C4-2B (cell line): ENCODE measurements around the gene PLIN1.

Experiments used
- H3K27ac ChIP-seq: fragments of 450-650 bp; 2 replicates; pipeline ENCODE4 v1.5.1; 2017
- CTCF ChIP-seq: fragments of 450-650 bp; conservative IDR thresholded peaks from 2 replicates; pipeline ENCODE4 v1.5.1; 2017; ENCODE audit warnings: mild to moderate bottlenecking
- ZFX ChIP-seq: fragments of 450-650 bp; IDR thresholded peaks from 2 replicates; pipeline ENCODE4 v1.6.1; 2017

The PLIN1 gene

GRCh38 chr15:89671687-89672086, 7.5 kb downstream of the PLIN1 start:
- no peak overlapping the region for H3K27ac ChIP-seq
- no peak for TF ChIP-seq CTCF
- TF ChIP-seq ZFX, result no peak

GRCh38 chr15:89670971-89671560, 8.1 kb downstream of the PLIN1 start:
- TF ChIP-seq CTCF (no peak), ZFX (no peak)
- H3K27ac ChIP-seq, result no peak overlapping the region

- TF ChIP-seq CTCF, result no peak
- TF ChIP-seq ZFX, result no peak
Measured at GRCh38 chr15:89669941-89670340, 9.2 kb downstream of the PLIN1 start.

GRCh38 chr15:89669309-89669865, 9.8 kb downstream of the PLIN1 start:
- H3K27ac ChIP-seq, result no peak overlapping the region
- TF ChIP-seq CTCF, result no peak
- TF ChIP-seq ZFX, result no peak

More at GRCh38 chr15:89669941-89670340, 9.2 kb downstream of the PLIN1 start:
- no peak overlapping the region for H3K27ac ChIP-seq

GRCh38 chr15:89668171-89668570, 11.0 kb downstream of the PLIN1 start:
- TF ChIP-seq CTCF, result no peak
- no peak for TF ChIP-seq ZFX
- H3K27ac ChIP-seq, result no peak overlapping the region

GRCh38 chr15:89667706-89667960, 11.5 kb downstream of the PLIN1 start:
- TF ChIP-seq ZFX (no peak), CTCF (no peak)
- no peak overlapping the region for H3K27ac ChIP-seq

- TF ChIP-seq ZFX, result no peak
- TF ChIP-seq CTCF, result no peak
- H3K27ac ChIP-seq, result no peak overlapping the region
Measured at GRCh38 chr15:89666858-89667705, 12.1 kb downstream of the PLIN1 start.
